Fibroblast of upper back skin (primary cell): ENCODE results near the gene FRY.

ENCODE experiments used
- DNase-seq: peaks from one replicate; pipeline ENCODE4 v3.0.0-alpha.2; 2013

FRY gene

GRCh38 chr13:32178763-32179162, 147.2 kb downstream of the FRY start:
- DNase-seq = no peak

- DNase-seq = no peak
Measured at GRCh38 chr13:32179708-32180107, 148.1 kb downstream of the FRY start.

GRCh38 chr13:32187651-32188050, 156.1 kb downstream of the FRY start:
- no peak for DNase-seq

- DNase-seq = no peak
Measured at GRCh38 chr13:32191452-32191998, 160.0 kb downstream of the FRY start.

- DNase-seq = no peak
Measured at GRCh38 chr13:32195713-32196112, 164.1 kb downstream of the FRY start.

GRCh38 chr13:32199168-32199567, 167.6 kb downstream of the FRY start:
- no peak for DNase-seq

- peak; percentile 32 for DNase-seq
Measured at GRCh38 chr13:32200741-32201140, 169.2 kb downstream of the FRY start.

GRCh38 chr13:32201809-32202208, 170.2 kb downstream of the FRY start:
- no peak for DNase-seq

- no peak for DNase-seq
Measured at GRCh38 chr13:32202268-32202667, 170.7 kb downstream of the FRY start.

- DNase-seq = no peak
Measured at GRCh38 chr13:32203221-32203620, 171.6 kb downstream of the FRY start.

- DNase-seq = no peak
Measured at GRCh38 chr13:32203736-32204135, 172.2 kb downstream of the FRY start.

GRCh38 chr13:32205431-32206096, 174.0 kb downstream of the FRY start:
- no peak for DNase-seq

GRCh38 chr13:32206097-32206740, 174.6 kb downstream of the FRY start:
- DNase-seq = no peak

- DNase-seq = no peak
Measured at GRCh38 chr13:32208860-32209259, 177.3 kb downstream of the FRY start.

- DNase-seq = no peak
Measured at GRCh38 chr13:32209652-32210051, 178.1 kb downstream of the FRY start.

- no peak for DNase-seq
Measured at GRCh38 chr13:32210101-32210500, 178.5 kb downstream of the FRY start.

GRCh38 chr13:32211813-32212212, 180.2 kb downstream of the FRY start:
- DNase-seq = peak; percentile 97

GRCh38 chr13:32212421-32212820, 180.8 kb downstream of the FRY start:
- peak; percentile 88 for DNase-seq

- DNase-seq = no peak
Measured at GRCh38 chr13:32213626-32214025, 182.1 kb downstream of the FRY start.

- no peak for DNase-seq
Measured at GRCh38 chr13:32214071-32214470, 182.5 kb downstream of the FRY start.

GRCh38 chr13:32216281-32216680, 184.7 kb downstream of the FRY start:
- no peak for DNase-seq

GRCh38 chr13:32222046-32222676, 190.6 kb downstream of the FRY start:
- no peak for DNase-seq

GRCh38 chr13:32224916-32225315, 193.3 kb downstream of the FRY start:
- no peak for DNase-seq

- DNase-seq = peak; percentile 82
Measured at GRCh38 chr13:32225481-32225931, 193.9 kb downstream of the FRY start.
